A673 (cell line): ENCODE results near the gene MYRF.

ENCODE experiments used
- EZH2 ChIP-seq: fragments of 200-600 bp; sonication (generic); IDR thresholded peaks from 2 replicates; pipeline ENCODE4 v1.6.1; 2017; ENCODE audit warnings: borderline replicate concordance, low read depth, mild to moderate bottlenecking, mixed read lengths, antibody characterized with exemption, low read length; ENCODE audit not compliant: poor library complexity, severe bottlenecking
- TF ChIP-seq, protein P1 (sequence below): fragments of 300-800, 200-600 bp; sonication (generic); conservative IDR thresholded peaks from 2 replicates; pipeline ENCODE4 v1.5.1; 2017; ENCODE audit warnings: low read depth, mild to moderate bottlenecking, antibody characterized with exemption, low read length, moderate library complexity, mixed read lengths

DNA sequence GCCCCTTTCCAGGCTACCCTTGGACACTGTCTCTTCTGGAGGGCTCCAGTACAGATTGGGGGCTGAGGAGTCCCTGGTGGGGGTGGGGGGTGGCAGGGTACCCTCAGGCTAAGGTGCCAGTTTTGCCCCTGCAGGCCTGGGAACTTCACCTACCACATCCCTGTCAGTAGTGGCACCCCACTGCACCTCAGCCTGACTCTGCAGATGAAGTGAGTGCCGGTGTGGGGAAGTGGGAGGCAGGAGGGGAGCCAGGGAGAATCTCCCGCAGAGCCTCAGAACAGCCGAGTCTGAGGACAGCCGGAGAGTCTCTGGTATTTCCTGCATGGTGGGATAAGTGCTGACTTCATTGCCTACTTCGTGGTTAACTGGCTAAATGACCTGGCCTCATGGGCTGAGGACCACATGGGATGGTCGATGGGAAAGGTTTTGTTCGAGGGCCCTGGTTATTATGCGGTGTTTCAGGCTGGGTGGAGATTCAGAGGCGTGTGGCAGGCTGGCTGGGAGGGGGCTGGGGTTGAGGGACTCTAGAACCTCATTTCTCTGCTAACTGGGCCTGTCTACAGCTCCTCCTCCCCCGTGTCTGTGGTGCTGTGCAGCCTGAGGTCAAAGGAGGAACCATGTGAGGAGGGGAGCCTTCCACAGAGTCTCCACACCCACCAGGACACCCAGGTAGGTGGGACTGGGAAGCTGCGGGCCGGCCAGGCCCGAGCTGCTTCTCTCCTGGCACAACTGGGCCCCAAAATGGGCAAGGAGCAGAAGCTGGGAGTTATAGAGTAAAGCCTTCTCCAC, 31.5 kb downstream of the MYRF start:
- TF ChIP-seq, protein P1, sequence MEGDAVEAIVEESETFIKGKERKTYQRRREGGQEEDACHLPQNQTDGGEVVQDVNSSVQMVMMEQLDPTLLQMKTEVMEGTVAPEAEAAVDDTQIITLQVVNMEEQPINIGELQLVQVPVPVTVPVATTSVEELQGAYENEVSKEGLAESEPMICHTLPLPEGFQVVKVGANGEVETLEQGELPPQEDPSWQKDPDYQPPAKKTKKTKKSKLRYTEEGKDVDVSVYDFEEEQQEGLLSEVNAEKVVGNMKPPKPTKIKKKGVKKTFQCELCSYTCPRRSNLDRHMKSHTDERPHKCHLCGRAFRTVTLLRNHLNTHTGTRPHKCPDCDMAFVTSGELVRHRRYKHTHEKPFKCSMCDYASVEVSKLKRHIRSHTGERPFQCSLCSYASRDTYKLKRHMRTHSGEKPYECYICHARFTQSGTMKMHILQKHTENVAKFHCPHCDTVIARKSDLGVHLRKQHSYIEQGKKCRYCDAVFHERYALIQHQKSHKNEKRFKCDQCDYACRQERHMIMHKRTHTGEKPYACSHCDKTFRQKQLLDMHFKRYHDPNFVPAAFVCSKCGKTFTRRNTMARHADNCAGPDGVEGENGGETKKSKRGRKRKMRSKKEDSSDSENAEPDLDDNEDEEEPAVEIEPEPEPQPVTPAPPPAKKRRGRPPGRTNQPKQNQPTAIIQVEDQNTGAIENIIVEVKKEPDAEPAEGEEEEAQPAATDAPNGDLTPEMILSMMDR, result no peak
- TF ChIP-seq EZH2, result no peak
